GM19328 (cell line): Measurements from ENCODE around the gene CDK2AP2.
"Not testable (repeated sequence)": the region's sequence is repeated elsewhere in the genome, so short reads cannot be mapped to it uniquely, and the experiment has no call there.

Experiments used
- ATAC-seq: cut with Tn5 transposase; IDR thresholded peaks from one replicate; pipeline ENCODE4 v1.9.1; 2021; ENCODE audit warnings: mild to moderate bottlenecking, moderate library complexity; ENCODE audit not compliant: unreplicated experiment

The CDK2AP2 gene

DNA sequence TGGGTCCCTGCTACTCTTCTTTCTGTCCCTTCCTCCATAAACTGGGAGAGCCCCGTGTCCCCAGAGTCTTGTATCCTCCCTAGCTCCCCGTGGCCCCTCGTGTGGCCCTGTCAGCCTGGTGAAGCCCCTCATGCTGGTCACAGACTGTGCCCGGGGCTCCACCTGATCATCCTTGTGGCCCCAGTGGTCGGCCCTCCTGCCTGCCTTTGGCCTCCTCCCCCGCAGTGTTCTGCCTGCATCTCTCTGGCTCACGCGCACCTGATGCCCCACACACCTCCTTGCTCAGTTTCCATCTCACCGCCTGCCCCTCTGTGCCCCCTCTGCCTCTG is 16.5 kb upstream of the CDK2AP2 start:
- no peak for ATAC-seq

DNA sequence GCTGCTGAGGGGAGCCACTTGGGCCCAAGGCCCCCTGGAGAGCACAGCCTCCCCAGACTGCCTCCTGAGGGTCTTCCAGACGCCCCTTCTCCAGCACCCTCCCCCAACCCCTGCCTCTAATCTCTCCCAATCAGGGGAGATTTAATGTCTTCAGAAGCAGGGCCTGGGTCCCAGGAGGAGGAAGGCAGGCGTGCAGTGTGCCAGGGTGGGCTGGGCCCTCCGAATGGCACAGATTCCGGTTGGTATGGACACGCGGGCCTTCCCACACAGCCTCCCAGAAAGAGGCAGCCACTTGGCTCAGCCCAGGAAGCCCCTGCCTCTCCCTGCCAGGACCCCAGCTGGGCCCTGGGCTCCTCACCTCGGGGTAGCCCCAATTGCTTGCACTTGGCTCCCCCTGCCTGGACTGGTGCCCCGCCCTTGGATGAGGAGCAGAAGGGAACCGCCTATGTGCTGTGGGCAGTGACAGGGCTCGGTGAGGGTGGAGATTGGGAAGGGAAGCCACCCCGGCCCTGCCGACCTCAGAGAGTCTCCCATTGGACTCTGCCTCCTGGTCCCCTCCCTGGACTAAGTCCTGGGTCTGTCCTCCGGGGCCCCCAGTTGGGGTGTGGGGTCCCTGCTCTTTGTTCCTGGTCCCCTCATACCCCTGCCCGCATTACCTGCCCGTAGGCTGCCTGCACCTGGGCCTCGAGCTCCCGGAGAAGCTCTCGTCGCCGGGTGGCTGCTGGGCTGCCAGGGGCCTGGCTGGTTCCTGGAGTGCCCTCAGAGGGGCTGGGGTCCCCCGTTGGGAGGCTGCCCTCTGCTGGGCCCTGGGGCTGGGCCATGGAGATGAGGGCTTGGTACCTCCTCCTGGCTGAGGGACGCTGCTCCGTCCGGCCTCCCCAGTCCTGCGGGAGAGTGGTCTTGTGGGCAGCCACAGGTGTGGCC is 15.9 kb upstream of the CDK2AP2 start:
- no peak for ATAC-seq

- ATAC-seq: no peak
Observed at GRCh38 chr11:67522844-67523555, 15.0 kb upstream of the CDK2AP2 start, which contains the start of gene CABP2. TSS of gene CABP2 (minus strand) at chr11:67523446. CDS start at chr11:67523326, 120 bp downstream.

DNA sequence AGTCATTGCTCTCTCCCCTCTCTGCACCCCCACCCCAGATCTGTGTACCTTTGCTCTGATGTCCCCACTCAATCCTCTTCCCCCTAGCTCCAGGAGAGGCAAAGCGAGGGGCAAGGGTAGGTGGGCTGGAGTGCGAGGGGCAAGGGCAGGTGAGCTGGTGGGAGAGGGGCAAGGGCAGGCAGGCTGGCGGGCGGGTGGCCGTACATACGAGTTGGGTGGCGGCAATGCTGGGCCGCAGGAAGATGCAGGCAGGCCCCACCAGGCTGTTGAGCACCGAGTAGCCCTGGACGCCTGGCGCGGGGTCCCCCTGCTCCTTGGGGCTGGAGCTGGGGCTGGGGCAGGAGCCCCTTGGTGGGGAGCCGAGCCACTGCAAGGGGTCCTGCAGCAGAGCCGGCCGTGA is 14.4 kb upstream of the CDK2AP2 start:
- no peak for ATAC-seq

DNA sequence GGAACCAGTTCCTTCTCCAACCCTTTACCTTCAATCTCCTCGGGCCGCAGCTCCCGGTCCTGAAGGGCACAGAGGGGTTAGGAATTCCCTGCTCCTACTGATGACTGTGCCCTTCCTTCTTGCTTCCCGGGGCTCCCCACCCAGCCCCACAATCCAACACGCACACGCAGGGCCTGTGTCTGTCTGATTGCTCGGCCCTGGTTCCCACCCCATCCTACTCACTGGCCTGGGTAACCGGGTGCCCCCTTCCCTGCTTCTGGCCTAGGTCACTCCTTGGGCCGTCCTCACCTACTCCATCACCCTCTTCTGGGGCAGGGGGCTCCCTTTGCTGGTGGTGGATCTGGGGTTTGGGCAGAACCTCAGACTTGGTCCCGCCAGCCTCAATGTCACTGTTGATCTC is 14.0 kb upstream of the CDK2AP2 start:
- ATAC-seq: no peak

DNA sequence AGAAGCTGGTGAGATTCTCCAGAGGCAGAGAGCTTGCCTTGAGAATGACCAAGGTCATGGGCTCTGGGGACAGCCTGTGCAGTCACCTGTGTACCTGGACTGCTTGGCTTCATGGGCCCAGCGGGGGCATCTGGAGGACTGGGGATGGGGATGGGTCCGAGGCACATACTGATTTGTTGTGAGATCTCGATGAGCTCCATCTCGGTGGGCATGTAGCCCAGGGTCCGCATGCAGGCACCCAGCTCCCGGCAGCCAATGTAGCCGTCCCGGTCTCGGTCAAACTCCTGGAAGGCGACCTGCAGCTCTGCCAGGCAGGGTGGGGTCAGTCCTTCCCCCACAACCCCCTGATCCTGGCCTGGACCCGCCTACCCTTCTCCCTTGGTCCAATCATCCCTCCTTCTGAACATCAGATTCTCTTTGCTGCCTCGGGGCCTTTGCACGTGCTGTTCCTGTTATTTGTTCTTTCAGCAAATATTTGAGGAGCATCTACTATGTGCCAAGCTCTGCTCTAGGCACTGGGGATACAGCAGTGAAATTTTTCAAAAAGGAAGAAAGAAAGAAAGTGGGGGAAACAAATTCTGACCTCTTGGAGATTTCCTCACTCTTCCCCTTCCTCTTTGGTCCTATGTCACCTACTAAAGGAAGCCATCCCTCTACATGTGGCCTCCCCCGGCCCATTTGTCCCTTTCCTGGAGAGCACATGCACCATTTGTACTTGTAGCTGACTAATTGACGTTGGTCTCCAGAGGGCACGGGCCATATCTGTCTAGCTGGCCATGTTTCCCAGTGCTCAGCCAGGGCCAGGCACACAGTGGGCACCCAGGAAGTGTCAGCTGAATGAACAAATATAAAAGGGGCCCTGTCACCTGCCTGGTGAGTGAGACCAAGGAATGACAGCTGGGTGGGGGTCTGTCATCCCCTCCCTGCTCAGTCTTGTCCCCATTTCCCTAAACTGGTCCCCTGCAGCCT is 13.2 kb upstream of the CDK2AP2 start:
- no peak for ATAC-seq

- no peak for ATAC-seq
Observed at GRCh38 chr11:67519726-67520125, 11.8 kb upstream of the CDK2AP2 start.

GRCh38 chr11:67517784-67518552 is 10.0 kb upstream of the CDK2AP2 start:
- no peak for ATAC-seq

GRCh38 chr11:67516806-67517205 is 8.8 kb upstream of the CDK2AP2 start:
- ATAC-seq: no peak

DNA sequence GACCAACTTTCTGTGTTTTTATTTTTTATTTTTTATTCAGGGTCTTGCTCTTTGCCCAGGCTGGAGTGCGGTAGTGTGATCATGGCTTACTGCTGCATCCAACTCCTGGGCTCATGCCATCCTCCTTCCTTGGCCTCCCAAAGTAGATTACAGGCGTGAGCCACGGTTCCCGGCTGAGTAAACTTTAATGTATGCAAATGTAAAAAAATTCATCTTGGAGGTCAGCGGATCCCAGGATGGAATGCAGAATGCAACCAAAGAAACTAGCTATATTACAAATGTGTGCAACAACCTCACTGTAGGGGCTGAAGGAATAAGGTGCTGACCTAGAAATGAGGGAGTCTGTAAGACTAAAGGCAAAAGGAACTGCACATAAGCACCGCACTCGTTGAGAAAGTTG is 6.2 kb upstream of the CDK2AP2 start:
- no peak for ATAC-seq

GRCh38 chr11:67511558-67511957 is 3.6 kb upstream of the CDK2AP2 start:
- ATAC-seq: not testable (repeated sequence)

DNA sequence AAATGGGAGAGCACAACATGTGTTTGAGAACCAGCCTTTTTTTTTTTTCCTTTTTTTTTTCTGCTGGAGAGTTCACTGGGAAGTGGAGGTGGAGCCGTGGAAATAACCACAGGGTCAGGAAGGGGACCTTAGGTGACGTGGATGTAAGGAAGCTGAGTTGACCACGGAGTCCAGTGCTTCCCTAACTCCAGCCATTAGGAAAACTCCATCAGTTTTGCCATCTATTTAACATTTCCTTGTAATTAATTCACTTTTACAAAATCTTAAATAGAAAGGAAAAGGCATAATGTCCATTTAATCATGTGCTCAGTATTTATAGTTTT is 2.0 kb upstream of the CDK2AP2 start:
- ATAC-seq: no peak

DNA sequence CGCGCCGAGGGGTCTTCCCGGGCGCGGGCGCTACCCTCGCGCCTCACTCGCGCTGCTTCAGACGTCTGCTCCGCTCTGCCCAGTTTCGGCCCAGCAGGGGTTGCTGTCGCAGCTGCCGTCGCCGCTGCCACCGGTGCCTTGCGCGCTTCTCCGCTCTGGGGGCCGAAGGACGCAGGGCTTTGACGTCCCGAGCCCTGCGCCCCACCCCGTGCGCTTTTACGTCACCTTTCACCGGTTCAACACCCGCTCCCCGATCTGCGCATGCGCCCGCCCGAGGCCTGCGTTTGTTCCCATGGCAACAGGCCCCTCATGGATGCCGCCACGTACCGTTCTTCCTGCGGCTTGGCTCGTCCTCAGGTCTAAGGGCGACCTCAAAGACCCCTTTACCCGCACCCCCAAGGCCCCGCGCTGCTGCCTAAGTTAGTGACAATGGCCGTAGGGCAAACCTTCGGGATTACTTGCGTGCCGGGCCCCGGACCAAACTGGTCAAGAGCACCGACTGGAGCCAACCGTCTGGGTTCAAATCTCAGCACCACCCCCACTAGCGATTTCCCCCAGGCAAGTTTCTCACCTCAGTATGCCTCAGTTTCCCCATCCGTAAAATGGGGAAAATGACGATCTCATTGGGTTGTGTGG is 642 bp upstream of the CDK2AP2 start:
- ATAC-seq: peak; percentile 35

GRCh38 chr11:67507242-67507863 is 609 bp downstream of the CDK2AP2 start:
- ATAC-seq: no peak

- ATAC-seq: no peak
Observed at GRCh38 chr11:67506426-67507051, 1.4 kb downstream of the CDK2AP2 start.

DNA sequence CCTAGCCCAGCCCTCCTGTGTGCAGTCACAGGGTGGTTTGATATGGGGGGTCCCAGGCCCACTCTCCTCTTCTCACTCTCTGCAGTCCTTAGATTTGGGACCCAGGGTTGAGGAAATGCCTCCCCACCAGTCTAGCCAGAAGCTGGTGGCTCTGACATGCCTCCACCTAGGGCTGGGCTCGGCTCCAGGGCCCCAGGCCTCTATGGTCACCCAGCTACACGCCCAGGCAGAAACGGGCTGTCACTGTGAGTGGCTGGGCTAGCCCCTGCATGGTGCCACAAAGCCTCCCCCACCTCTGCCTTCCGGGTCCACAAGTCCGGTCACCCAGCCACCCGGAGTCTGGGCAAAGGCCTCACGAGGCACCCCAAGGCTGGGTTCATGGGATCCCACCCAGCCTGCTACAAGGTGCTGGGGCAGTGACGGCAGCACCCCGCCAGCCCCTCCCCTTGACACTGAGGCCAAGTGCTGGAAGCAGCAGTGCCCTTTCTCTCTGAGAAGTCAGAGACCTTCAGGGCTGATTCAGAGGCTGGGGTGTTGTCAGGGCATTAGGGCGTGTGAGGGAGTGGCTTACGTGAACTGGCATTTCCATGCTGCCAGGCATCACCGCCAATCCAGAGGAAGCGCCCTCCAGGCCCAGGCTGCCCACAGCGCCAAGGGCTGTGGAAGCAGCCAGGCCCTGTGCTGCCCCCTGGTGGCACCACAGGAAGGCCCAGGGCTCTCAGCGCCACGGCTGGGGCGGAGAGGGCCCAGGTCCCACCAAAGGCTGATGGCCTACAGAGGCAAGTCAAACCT is 2.2 kb downstream of the CDK2AP2 start:
- ATAC-seq: no peak

- ATAC-seq: no peak
Observed at GRCh38 chr11:67504950-67505581, 2.9 kb downstream of the CDK2AP2 start, which contains the start of gene PITPNM1. TSS of gene PITPNM1 (minus strand) at chr11:67505363. CDS start at chr11:67504180, 1,183 bp downstream.
